Uterus (tissue), 4 donors: Measurements from ENCODE around the gene DRD3. TPM values are rescaled to one million over a fixed set of nuclear protein-coding genes. Genes with fewer than 3 reads are reported as not detected.

ENCODE experiments used
- DNase-seq, 2 donors: peaks; one replicate each; pipeline ENCODE4 v3.0.0-alpha.2; 2019 to 2020
- H3K27ac ChIP-seq, 2 donors: fragments of 200-600 bp; sonication (generic); 1 replicate in 1 of 2; 2 replicates in 1 of 2; pipeline ENCODE4 v1.5.1; 2016 to 2018
- H3K27me3 ChIP-seq, 2 donors: fragments of 200-600 bp; sonication (generic); one replicate each; pipeline ENCODE4 v1.5.1; 2018 to 2019; ENCODE audit warnings: control low read depth in 1 of 2
- H3K36me3 ChIP-seq, 2 donors: fragments of 200-600 bp; sonication (generic); one replicate each; pipeline ENCODE4 v1.5.1; 2019; ENCODE audit warnings: control low read depth in 1 of 2
- H3K4me1 ChIP-seq, 2 donors: fragments of 200-600 bp; sonication (generic); one replicate each; pipeline ENCODE4 v1.5.1; 2018 to 2019; ENCODE audit warnings: control low read depth in 1 of 2
- H3K4me3 ChIP-seq, 2 donors: fragments of 200-600 bp; sonication (generic); 1 replicate in 1 of 2; 2 replicates in 1 of 2; pipeline ENCODE4 v1.5.1; 2018 to 2019; ENCODE audit warnings: mild to moderate bottlenecking in 1 of 2
- H3K9me3 ChIP-seq, 2 donors: fragments of 200-600 bp; sonication (generic); one replicate each; pipeline ENCODE4 v1.5.1; 2019; ENCODE audit warnings: control low read depth in 1 of 2
- POLR2A ChIP-seq, 2 donors: fragments of 450-650 bp; IDR thresholded peaks; one replicate each; pipeline ENCODE4 v1.6.1; 2016; ENCODE audit warnings: antibody characterized with exemption in 2 of 2, mild to moderate bottlenecking in 1 of 2, moderate library complexity in 1 of 2
- intact Hi-C: fragments of 100-400 bp; cut with DNase I; formaldehyde crosslinking; loops from one replicate; pipeline ENCODE4 v1.15.1; 2023; ENCODE audit warnings: low total_unique reads
- total RNA-seq, 4 donors: library from RNA; depleted of rRNA in 3 of 4; stranded (reverse); fragments of >200 nt in 3 of 4; gene quantifications; one replicate each; pipeline versions ENCODE4 v1.1.0 to v1.2.4, GENCODE V29; 2014 to 2023
- TF ChIP-seq, protein P1 (sequence below), 4 experiments: fragments of 200-600 bp in 2 of 4; fragments of 450-650 bp in 2 of 4; sonication (generic) in 2 of 4; IDR thresholded peaks; one replicate each; pipeline ENCODE4 v1.5.1; 2016 to 2019; ENCODE audit warnings: antibody characterized with exemption in 4 of 4, mild to moderate bottlenecking in 2 of 4, moderate library complexity in 1 of 4
- donor health status: DM: yes; HTN: yes; CAD: no.

Gene DRD3
- total RNA-seq, 4 donors from 2014 or later, result not detected

- no peak overlapping the region for H3K4me3 ChIP-seq
- intact Hi-C loops, result no loop called here
- H3K36me3 ChIP-seq, result no peaks in the 10 kb centered on the region
- no peak for DNase-seq
- no peaks in the 10 kb centered on the region for H3K9me3 ChIP-seq
- TF ChIP-seq, protein P1, sequence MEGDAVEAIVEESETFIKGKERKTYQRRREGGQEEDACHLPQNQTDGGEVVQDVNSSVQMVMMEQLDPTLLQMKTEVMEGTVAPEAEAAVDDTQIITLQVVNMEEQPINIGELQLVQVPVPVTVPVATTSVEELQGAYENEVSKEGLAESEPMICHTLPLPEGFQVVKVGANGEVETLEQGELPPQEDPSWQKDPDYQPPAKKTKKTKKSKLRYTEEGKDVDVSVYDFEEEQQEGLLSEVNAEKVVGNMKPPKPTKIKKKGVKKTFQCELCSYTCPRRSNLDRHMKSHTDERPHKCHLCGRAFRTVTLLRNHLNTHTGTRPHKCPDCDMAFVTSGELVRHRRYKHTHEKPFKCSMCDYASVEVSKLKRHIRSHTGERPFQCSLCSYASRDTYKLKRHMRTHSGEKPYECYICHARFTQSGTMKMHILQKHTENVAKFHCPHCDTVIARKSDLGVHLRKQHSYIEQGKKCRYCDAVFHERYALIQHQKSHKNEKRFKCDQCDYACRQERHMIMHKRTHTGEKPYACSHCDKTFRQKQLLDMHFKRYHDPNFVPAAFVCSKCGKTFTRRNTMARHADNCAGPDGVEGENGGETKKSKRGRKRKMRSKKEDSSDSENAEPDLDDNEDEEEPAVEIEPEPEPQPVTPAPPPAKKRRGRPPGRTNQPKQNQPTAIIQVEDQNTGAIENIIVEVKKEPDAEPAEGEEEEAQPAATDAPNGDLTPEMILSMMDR (IDR thresholded peaks at IDR 0.05), result no peak
- no peak for TF ChIP-seq POLR2A (IDR thresholded peaks at IDR 0.05)
- H3K27ac ChIP-seq, result no peak overlapping the region
- H3K4me1 ChIP-seq, result no peaks in the 10 kb centered on the region
- no peaks in the 10 kb centered on the region for H3K27me3 ChIP-seq
These were observed 33.8 kb upstream of the DRD3 start for GRCh38 chr3:114212646-114213045.

- Histone ChIP-seq H3K27me3 (no peaks in the 10 kb centered on the region), H3K27ac (no peak overlapping the region)
- intact Hi-C loops, result no loop called here
These were observed 28.9 kb upstream of the DRD3 start for GRCh38 chr3:114207768-114208167.

DNA sequence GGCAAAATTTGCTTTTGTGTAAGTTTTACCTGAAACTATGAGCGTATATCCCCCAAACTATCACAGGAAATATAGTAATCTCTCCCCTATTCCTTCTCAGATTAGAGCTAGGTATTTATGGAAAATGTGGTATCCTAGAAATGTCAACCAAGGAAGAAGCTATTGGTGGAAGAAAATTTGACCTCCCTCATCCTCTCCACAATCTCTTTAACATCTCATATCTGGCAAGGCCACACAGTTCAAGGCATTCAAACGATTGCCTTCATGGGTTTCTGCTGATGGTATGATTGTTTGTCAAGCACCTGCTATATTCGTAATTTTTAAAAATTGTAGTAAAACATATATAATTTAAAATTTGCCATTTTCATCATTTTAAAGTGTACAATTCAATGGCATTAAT, 27.5 kb upstream of the DRD3 start:
- no peak for DNase-seq
- Histone ChIP-seq H3K4me1 (no peaks in the 10 kb centered on the region), H3K27ac (no peak overlapping the region), H3K27me3 (no peaks in the 10 kb centered on the region), H3K9me3 (no peaks in the 10 kb centered on the region), H3K4me3 (no peak overlapping the region), H3K36me3 (no peaks in the 10 kb centered on the region)
- intact Hi-C loops, result no loop called here
- TF ChIP-seq, protein P1 (IDR thresholded peaks at IDR 0.05), result no peak
- TF ChIP-seq POLR2A (IDR thresholded peaks at IDR 0.05), result no peak

More at GRCh38 chr3:114207768-114208167, 28.9 kb upstream of the DRD3 start:
- Histone ChIP-seq H3K9me3 (no peaks in the 10 kb centered on the region), H3K4me3 (no peak overlapping the region), H3K4me1 (no peaks in the 10 kb centered on the region), H3K36me3 (no peaks in the 10 kb centered on the region)
- TF ChIP-seq, protein P1 (IDR thresholded peaks at IDR 0.05), result no peak
- TF ChIP-seq POLR2A (IDR thresholded peaks at IDR 0.05), result no peak
- DNase-seq, result no peak

DNA sequence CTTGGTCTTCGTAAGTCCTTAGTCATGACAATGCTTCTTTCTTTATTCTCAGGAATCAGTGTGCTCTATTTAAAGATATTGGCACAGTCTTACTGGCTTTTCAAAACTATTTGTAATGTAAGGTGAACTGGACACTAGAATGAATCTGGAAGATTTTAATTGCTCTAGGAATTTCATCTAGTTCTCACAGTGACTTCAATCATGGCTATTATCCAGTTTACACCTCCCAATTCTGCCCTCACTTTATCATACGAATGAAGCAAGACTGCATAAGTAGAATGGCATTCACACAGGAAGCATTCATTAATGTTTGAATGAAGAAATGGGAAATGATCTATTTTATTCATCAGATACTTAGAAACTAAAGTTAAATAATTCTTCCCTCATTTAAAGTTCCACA, 26.7 kb upstream of the DRD3 start:
- no peak for TF ChIP-seq POLR2A (IDR thresholded peaks at IDR 0.05)
- TF ChIP-seq, protein P1 (IDR thresholded peaks at IDR 0.05), result no peak
- no peaks in the 10 kb centered on the region for H3K4me1 ChIP-seq
- intact Hi-C loops, result no loop called here
- no peak overlapping the region for H3K27ac ChIP-seq
- H3K36me3 ChIP-seq, result no peaks in the 10 kb centered on the region
- no peaks in the 10 kb centered on the region for H3K9me3 ChIP-seq
- no peak overlapping the region for H3K4me3 ChIP-seq
- no peak for DNase-seq
- H3K27me3 ChIP-seq, result no peaks in the 10 kb centered on the region

DNA sequence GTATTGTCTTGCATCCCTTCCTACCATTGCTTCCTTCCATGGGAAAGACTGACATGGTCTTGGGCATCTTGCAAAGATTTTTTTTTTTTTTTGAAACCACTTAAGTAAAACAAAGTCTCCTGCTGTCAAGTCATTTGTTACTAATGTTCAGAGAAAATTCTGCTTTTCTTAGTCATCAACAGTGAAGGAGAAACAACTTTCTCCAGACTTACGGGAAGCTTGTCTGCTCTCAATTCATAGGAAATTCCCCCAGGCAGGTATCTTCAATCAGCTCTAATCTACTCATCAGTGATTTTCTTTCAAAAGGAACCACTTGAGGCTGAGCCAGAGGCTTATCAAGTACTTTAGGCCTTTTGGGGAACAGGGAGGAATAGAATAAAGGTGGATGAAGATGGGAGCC, 15.9 kb upstream of the DRD3 start:
- Histone ChIP-seq H3K36me3 (no peaks in the 10 kb centered on the region), H3K27me3 (no peaks in the 10 kb centered on the region), H3K9me3 (no peaks in the 10 kb centered on the region), H3K27ac (no peak overlapping the region), H3K4me3 (no peak overlapping the region), H3K4me1 (no peaks in the 10 kb centered on the region)
- TF ChIP-seq, protein P1 (IDR thresholded peaks at IDR 0.05), result no peak
- no peak for TF ChIP-seq POLR2A (IDR thresholded peaks at IDR 0.05)
- intact Hi-C loops, result no loop called here
- DNase-seq, result no peak
